Osteoblast (primary cell): Measurements from ENCODE around the gene SLC13A2. TPM values are rescaled to one million over a fixed set of nuclear protein-coding genes. Genes with fewer than 3 reads are reported as not detected.

Experiments
- DNase-seq: peaks from one replicate; pipeline ENCODE4 v3.0.0; 2011; ENCODE audit warnings: low spot score, mixed read lengths; ENCODE audit not compliant: insufficient read length; ENCODE audit errors: missing footprints
- H2AFZ ChIP-seq: 2 replicates; pipeline ENCODE4 v1.6.0; 2011; ENCODE audit warnings: mild to moderate bottlenecking, low read length
- H3K27ac ChIP-seq: 2 replicates; pipeline ENCODE4 v1.5.1; 2011; ENCODE audit warnings: mild to moderate bottlenecking, low read depth, low read length, moderate library complexity
- H3K27me3 ChIP-seq: 2 replicates; pipeline ENCODE4 v1.6.0; 2012; ENCODE audit warnings: mild to moderate bottlenecking, control low read depth, inconsistent platforms, low read length, moderate library complexity; ENCODE audit not compliant: insufficient read depth
- H3K36me3 ChIP-seq: 2 replicates; pipeline ENCODE4 v1.5.1; 2011; ENCODE audit warnings: mild to moderate bottlenecking, low read length, control low read depth, moderate library complexity; ENCODE audit not compliant: insufficient read depth
- H3K4me1 ChIP-seq: 2 replicates; pipeline ENCODE4 v1.5.1; 2011; ENCODE audit warnings: mild to moderate bottlenecking, low read length, control low read depth, moderate library complexity; ENCODE audit not compliant: insufficient read depth
- H3K4me2 ChIP-seq: 2 replicates; pipeline ENCODE4 v1.6.0; 2011; ENCODE audit warnings: mild to moderate bottlenecking, low read length; ENCODE audit not compliant: insufficient read depth
- H3K4me3 ChIP-seq: fragments of 200-600 bp; sonication (generic); 3 replicates; pipeline ENCODE4 v1.5.1; 2012; ENCODE audit warnings: mild to moderate bottlenecking, low read length, inconsistent platforms; ENCODE audit not compliant: insufficient read depth
- H3K79me2 ChIP-seq: 2 replicates; pipeline ENCODE4 v1.6.0; 2012; ENCODE audit warnings: mild to moderate bottlenecking, low read length, control low read depth, inconsistent platforms; ENCODE audit not compliant: insufficient read depth
- H3K9me3 ChIP-seq: 2 replicates; pipeline ENCODE4 v1.5.1; 2011; ENCODE audit warnings: low read depth, low read length, control low read depth
- H4K20me1 ChIP-seq: 2 replicates; pipeline ENCODE4 v1.6.0; 2012; ENCODE audit warnings: mild to moderate bottlenecking, low read length, control low read depth; ENCODE audit not compliant: insufficient read depth
- CTCF ChIP-seq: IDR thresholded peaks from 2 replicates; pipeline ENCODE4 v1.5.1; 2011; ENCODE audit warnings: mild to moderate bottlenecking, low read depth, low read length, moderate library complexity; ENCODE audit errors: extremely low read depth
- total RNA-seq: library from RNA; depleted of rRNA; stranded (reverse); fragments of >200 nt; gene quantifications from 2 replicates; pipeline ENCODE4 v1.2.3, GENCODE V29; 2012

The SLC13A2 gene
- total RNA-seq, 1 donor: not detected

DNA sequence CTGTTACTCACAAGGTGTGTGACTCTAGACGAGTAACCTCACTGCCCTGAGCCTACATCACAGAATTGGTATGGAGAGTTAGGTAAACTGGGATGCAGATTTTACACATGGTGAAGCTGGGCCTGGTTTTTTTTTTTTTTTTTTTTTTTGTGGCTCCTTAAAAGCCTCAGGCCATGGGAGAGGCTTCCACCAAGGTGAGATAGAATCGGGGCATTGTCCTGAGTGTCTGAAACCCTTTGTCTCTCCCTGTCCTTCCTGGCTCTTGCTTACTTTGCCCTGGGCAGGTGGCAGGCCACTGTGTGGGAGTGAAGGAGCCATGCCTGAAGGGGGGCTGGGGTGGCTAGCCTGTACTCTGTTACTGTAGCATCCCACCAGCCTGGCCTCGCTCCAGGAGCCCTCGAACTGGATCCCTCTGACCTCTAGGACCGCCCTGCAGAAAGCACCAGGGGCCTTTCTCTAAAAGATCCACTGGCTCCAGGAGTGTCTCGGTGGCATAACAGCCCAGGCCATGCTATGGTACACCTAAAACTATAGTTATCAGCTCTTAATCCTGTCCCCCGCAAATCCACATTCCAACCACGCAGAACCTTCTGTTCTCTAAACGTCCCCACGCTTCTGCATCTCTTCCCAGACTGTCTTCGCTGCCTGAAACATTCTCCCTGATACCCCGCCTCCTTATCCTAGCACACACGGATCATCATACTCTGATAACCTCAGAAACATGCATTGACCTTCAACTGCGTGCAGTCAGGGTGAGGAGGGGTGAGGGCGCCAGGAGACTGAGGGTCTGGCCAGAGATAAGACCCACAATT lies 1.7 kb upstream of the SLC13A2 start:
- Histone ChIP-seq H3K4me1 (peaks cover 8% of the 10 kb centered on the region), H3K9me3 (no peaks in the 10 kb centered on the region), H3K27ac (no peak overlapping the region), H3K4me2 (no peak overlapping the region), H3K27me3 (peaks cover 49% of the 10 kb centered on the region), H3K4me3 (no peak overlapping the region), H3K36me3 (no peaks in the 10 kb centered on the region), H3K79me2 (no peaks in the 10 kb centered on the region), H4K20me1 (no peaks in the 10 kb centered on the region), H2AFZ (no peak overlapping the region)
- DNase-seq: no peak
- no peak for TF ChIP-seq CTCF

DNA sequence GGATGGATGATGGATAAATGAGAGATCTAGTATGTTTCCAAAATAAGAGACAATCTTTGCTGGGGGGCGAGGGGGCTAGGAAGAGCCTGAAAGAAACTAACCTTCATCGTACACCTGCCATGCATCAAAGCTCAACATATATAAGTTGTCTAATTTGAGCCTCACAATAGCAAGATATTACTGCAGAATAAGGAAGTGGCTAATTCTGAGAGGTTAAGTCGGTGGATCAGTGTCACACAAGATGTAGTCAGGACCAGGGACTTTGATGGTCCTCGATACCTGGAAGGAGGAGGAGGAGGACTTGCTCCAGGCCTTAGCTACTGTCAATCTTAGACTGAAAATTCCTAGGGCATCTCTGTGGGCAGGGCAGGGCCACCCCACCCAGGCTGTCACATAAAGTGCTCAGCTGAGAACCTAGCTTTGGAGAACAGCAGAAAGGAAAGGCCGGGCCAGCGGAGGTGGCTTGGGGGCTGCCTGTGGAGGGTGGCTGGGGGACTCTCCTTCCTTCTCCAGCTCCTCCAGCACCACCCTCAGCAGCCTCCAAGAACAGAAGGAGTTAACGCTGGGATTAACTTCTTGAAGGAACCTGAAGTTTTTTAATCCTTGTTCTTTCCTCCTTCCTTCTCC lies 460 bp upstream of the SLC13A2 start:
- Histone ChIP-seq H3K79me2 (no peaks in the 10 kb centered on the region), H3K27ac (no peak overlapping the region), H2AFZ (no peak overlapping the region), H3K4me1 (no peaks in the 10 kb centered on the region), H3K36me3 (no peaks in the 10 kb centered on the region), H3K27me3 (peaks cover 49% of the 10 kb centered on the region), H4K20me1 (no peaks in the 10 kb centered on the region), H3K9me3 (no peaks in the 10 kb centered on the region), H3K4me2 (no peak overlapping the region), H3K4me3 (no peak overlapping the region)
- peak; percentile 43 for DNase-seq
- no peak for TF ChIP-seq CTCF

GRCh38 chr17:28474111-28474531 lies 677 bp downstream of the SLC13A2 start:
- no peak for TF ChIP-seq CTCF
- no peak overlapping the region for H3K4me2 ChIP-seq
- no peaks in the 10 kb centered on the region for H4K20me1 ChIP-seq
- no peak overlapping the region for H3K4me3 ChIP-seq
- H3K27ac ChIP-seq: no peak overlapping the region
- no peaks in the 10 kb centered on the region for H3K4me1 ChIP-seq
- H3K79me2 ChIP-seq: no peaks in the 10 kb centered on the region
- no peak for DNase-seq
- no peaks in the 10 kb centered on the region for H3K36me3 ChIP-seq
- peaks cover 40% of the 10 kb centered on the region for H3K27me3 ChIP-seq
- H3K9me3 ChIP-seq: no peaks in the 10 kb centered on the region
- no peak overlapping the region for H2AFZ ChIP-seq

- Histone ChIP-seq H3K4me3 (no peak overlapping the region), H3K4me2 (no peak overlapping the region), H3K27me3 (peaks cover 33% of the 10 kb centered on the region), H2AFZ (no peak overlapping the region), H3K4me1 (no peaks in the 10 kb centered on the region), H3K79me2 (no peaks in the 10 kb centered on the region), H3K36me3 (no peaks in the 10 kb centered on the region), H3K9me3 (no peaks in the 10 kb centered on the region), H4K20me1 (no peaks in the 10 kb centered on the region), H3K27ac (no peak overlapping the region)
- TF ChIP-seq CTCF: no peak
- peak; percentile 65 for DNase-seq
Measured at GRCh38 chr17:28475151-28475900, 1.9 kb downstream of the SLC13A2 start.
